Measurements from ENCODE around the gene TXNDC11. TPM values are rescaled to one million over a fixed set of nuclear protein-coding genes. Genes with fewer than 3 reads are reported as not detected.

The TXNDC11 gene
- total RNA-seq, 1 donor from 2014 or later, result 26.7 TPM

GRCh38 chr16:11747949-11748403 is 5.3 kb upstream of the TXNDC11 start:
- Mint-ChIP-seq H3K36me3 (peaks cover 26% of the 10 kb centered on the region), H3K4me3 (peak overlapping the region; percentile 32), H3K27ac (peak overlapping the region; percentile 67)

GRCh38 chr16:11744075-11744470 is 1.4 kb upstream of the TXNDC11 start:
- H3K9me3 Mint-ChIP-seq, result no peaks in the 10 kb centered on the region
- H3K27me3 Mint-ChIP-seq, result no peaks in the 10 kb centered on the region
- peak overlapping the region; percentile 90 for H3K4me3 Mint-ChIP-seq
- peak overlapping the region; percentile 95 for H3K27ac Mint-ChIP-seq
- DNase-seq (ENCODE audit: extremely low spot score, unreplicated experiment), result no peak
- peaks cover 27% of the 10 kb centered on the region for H3K4me1 Mint-ChIP-seq (ENCODE audit: unreplicated experiment)
- H3K36me3 Mint-ChIP-seq, result peaks cover 9% of the 10 kb centered on the region
- no peak for TF ChIP-seq CTCF (conservative IDR thresholded peaks at IDR 0.05)

More at GRCh38 chr16:11747949-11748403, 5.3 kb upstream of the TXNDC11 start:
- peaks cover 6% of the 10 kb centered on the region for H3K4me1 Mint-ChIP-seq (ENCODE audit: unreplicated experiment)
- no peaks in the 10 kb centered on the region for H3K9me3 Mint-ChIP-seq
- DNase-seq (ENCODE audit: extremely low spot score, unreplicated experiment), result no peak
- H3K27me3 Mint-ChIP-seq, result no peaks in the 10 kb centered on the region
- no peak for TF ChIP-seq CTCF (conservative IDR thresholded peaks at IDR 0.05)

GRCh38 chr16:11743308-11744074 is 834 bp upstream of the TXNDC11 start:
- no peak for DNase-seq (ENCODE audit: extremely low spot score, unreplicated experiment)
- H3K4me1 Mint-ChIP-seq (ENCODE audit: unreplicated experiment), result peaks cover 29% of the 10 kb centered on the region
- H3K9me3 Mint-ChIP-seq, result no peaks in the 10 kb centered on the region
- H3K36me3 Mint-ChIP-seq, result peaks cover 9% of the 10 kb centered on the region
- H3K27ac Mint-ChIP-seq, result peak overlapping the region; percentile 95
- TF ChIP-seq CTCF (conservative IDR thresholded peaks at IDR 0.05), result no peak
- peak overlapping the region; percentile 90 for H3K4me3 Mint-ChIP-seq
- no peaks in the 10 kb centered on the region for H3K27me3 Mint-ChIP-seq

GRCh38 chr16:11742093-11742535 is 543 bp downstream of the TXNDC11 start:
- no peak for TF ChIP-seq CTCF (conservative IDR thresholded peaks at IDR 0.05)
- Mint-ChIP-seq H3K4me1 (ENCODE audit: unreplicated experiment) (peaks cover 32% of the 10 kb centered on the region), H3K27ac (peak overlapping the region; percentile 89), H3K27me3 (no peaks in the 10 kb centered on the region), H3K9me3 (no peaks in the 10 kb centered on the region), H3K36me3 (peaks cover 13% of the 10 kb centered on the region), H3K4me3 (peak overlapping the region; percentile 93)
- DNase-seq (ENCODE audit: extremely low spot score, unreplicated experiment), result peak; percentile 73

GRCh38 chr16:11740567-11740966 is 2.1 kb downstream of the TXNDC11 start:
- H3K4me1 Mint-ChIP-seq (ENCODE audit: unreplicated experiment), result peaks cover 35% of the 10 kb centered on the region
- no peaks in the 10 kb centered on the region for H3K27me3 Mint-ChIP-seq
- peak overlapping the region; percentile 89 for H3K27ac Mint-ChIP-seq
- H3K4me3 Mint-ChIP-seq, result peak overlapping the region; percentile 93
- H3K36me3 Mint-ChIP-seq, result peaks cover 22% of the 10 kb centered on the region
- no peak for DNase-seq (ENCODE audit: extremely low spot score, unreplicated experiment)
- H3K9me3 Mint-ChIP-seq, result no peaks in the 10 kb centered on the region
- no peak for TF ChIP-seq CTCF (conservative IDR thresholded peaks at IDR 0.05)

All from type B pancreatic cell (in vitro differentiated cells).